ENCODE results near the gene IGFBP2.

Gene IGFBP2

GRCh38 chr2:216622526-216622925, 10.7 kb upstream of the IGFBP2 start:
- no peak for TF ChIP-seq CTCF (conservative IDR thresholded peaks at IDR 0.05)
- no peak for TF ChIP-seq ZFX (IDR thresholded peaks at IDR 0.05)

GRCh38 chr2:216624251-216624650, 9.0 kb upstream of the IGFBP2 start:
- TF ChIP-seq ZFX (IDR thresholded peaks at IDR 0.05) (no peak), CTCF (conservative IDR thresholded peaks at IDR 0.05) (no peak)
- H3K27ac ChIP-seq, result no peak overlapping the region

More at GRCh38 chr2:216622526-216622925, 10.7 kb upstream of the IGFBP2 start:
- H3K27ac ChIP-seq, result peak overlapping the region; percentile 85

- TF ChIP-seq ZFX (IDR thresholded peaks at IDR 0.05) (no peak), CTCF (conservative IDR thresholded peaks at IDR 0.05) (no peak)
- peak overlapping the region; percentile 60 for H3K27ac ChIP-seq
Observed at GRCh38 chr2:216626168-216626874, 6.9 kb upstream of the IGFBP2 start.

GRCh38 chr2:216626875-216627245, 6.4 kb upstream of the IGFBP2 start:
- peak overlapping the region; percentile 60; the same call in 1 of the 2 replicates for H3K27ac ChIP-seq
- TF ChIP-seq ZFX (IDR thresholded peaks at IDR 0.05), result no peak
- no peak for TF ChIP-seq CTCF (conservative IDR thresholded peaks at IDR 0.05)

GRCh38 chr2:216629784-216630183, 3.4 kb upstream of the IGFBP2 start:
- no peak overlapping the region for H3K27ac ChIP-seq
- TF ChIP-seq CTCF (conservative IDR thresholded peaks at IDR 0.05) (no peak), ZFX (IDR thresholded peaks at IDR 0.05) (no peak)

GRCh38 chr2:216632346-216632951, 771 bp upstream of the IGFBP2 start:
- TF ChIP-seq ZFX (IDR thresholded peaks at IDR 0.05), result no peak
- TF ChIP-seq CTCF (conservative IDR thresholded peaks at IDR 0.05), result no peak
- peak overlapping the region; percentile 77 for H3K27ac ChIP-seq

GRCh38 chr2:216633616-216634369, 573 bp downstream of the IGFBP2 start:
- TF ChIP-seq CTCF (conservative IDR thresholded peaks at IDR 0.05) (no peak), ZFX (IDR thresholded peaks at IDR 0.05) (peak; percentile 55; the same call in 1 of the 2 replicates)
- peak overlapping the region; percentile 77 for H3K27ac ChIP-seq
